ENCODE data around the gene TSPAN3. TPM values are rescaled to one million over a fixed set of nuclear protein-coding genes. Genes with fewer than 3 reads are reported as not detected.

The TSPAN3 gene
- total RNA-seq, 6 donors from 2014 or later: 97.4 to 742 (median 396) TPM

DNA sequence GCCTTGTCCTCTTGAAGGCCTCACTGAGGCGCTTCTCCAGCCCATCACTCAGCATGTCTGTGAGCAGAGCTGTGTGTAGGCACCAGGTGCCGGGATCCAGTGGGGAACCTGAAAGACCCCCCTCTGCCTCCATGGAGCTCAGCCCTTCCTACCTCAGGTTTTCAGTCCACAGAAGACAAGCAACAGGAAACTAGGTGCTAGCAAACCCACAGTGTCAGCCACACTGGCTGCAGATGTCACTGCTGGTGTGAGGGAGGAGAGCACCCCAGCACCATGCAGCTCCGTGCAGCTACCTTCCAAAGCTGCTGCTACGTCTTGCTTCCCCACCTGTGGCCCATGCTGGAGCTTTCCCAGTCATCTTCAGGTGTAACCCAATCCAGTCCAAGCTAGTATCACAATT, 58.0 kb downstream of the TSPAN3 start:
- Histone ChIP-seq H3K27me3 (no peaks in the 10 kb centered on the region), H3K36me3 (no peaks in the 10 kb centered on the region), H3K4me3 (no peak overlapping the region), H3K27ac (peak overlapping the region in 2 of 4 donors; percentile 67 to 72), H3K4me1 (peaks cover 4 to 20% (median 11%) of the 10 kb centered on the region in 4 donors), H3K9me3 (no peaks in the 10 kb centered on the region)
- no peak for DNase-seq
- TF ChIP-seq POLR2A (IDR thresholded peaks at IDR 0.05): no peak
- TF ChIP-seq POLR2AphosphoS5 (IDR thresholded peaks at IDR 0.05): no peak
- no peak for ATAC-seq (ENCODE audit: low FRiP score in 2 of 2)
- 66 to 77% methylated on average over 3 to 4 of the region's 4 CpGs for WGBS, 2 donors

DNA sequence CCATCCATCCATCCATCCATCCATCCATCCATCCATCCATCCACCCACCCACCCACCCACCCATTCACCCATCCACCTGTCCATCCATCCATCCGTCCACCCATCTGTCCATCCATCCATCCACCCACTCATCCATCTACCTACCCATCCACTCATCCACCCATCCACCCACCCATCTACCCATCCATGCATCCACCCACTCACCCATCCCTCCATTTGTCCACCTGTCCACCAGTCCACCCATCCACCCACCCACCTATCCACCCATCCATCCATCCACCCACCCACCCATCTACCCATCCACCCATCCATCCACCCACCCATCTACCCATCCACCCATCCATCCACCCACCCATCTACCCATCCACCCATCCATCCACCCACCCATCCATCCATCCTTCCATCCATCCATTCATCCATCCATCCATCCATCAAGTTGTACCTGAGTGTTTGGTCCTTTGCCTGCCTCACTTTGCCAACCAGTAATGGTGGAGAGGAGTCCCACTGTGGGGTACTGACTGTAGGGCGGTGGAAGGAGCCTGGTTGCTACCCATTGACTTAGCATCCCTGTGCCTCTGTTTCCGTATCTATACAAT, 58.7 kb downstream of the TSPAN3 start:
- Histone ChIP-seq H3K4me3 (no peak overlapping the region), H3K27me3 (no peaks in the 10 kb centered on the region), H3K9me3 (no peaks in the 10 kb centered on the region), H3K36me3 (no peaks in the 10 kb centered on the region), H3K27ac (no peak overlapping the region), H3K4me1 (peaks cover 4 to 20% (median 11%) of the 10 kb centered on the region in 4 donors)
- no peak for DNase-seq
- no peak for TF ChIP-seq POLR2AphosphoS5 (IDR thresholded peaks at IDR 0.05)
- TF ChIP-seq, protein P1, sequence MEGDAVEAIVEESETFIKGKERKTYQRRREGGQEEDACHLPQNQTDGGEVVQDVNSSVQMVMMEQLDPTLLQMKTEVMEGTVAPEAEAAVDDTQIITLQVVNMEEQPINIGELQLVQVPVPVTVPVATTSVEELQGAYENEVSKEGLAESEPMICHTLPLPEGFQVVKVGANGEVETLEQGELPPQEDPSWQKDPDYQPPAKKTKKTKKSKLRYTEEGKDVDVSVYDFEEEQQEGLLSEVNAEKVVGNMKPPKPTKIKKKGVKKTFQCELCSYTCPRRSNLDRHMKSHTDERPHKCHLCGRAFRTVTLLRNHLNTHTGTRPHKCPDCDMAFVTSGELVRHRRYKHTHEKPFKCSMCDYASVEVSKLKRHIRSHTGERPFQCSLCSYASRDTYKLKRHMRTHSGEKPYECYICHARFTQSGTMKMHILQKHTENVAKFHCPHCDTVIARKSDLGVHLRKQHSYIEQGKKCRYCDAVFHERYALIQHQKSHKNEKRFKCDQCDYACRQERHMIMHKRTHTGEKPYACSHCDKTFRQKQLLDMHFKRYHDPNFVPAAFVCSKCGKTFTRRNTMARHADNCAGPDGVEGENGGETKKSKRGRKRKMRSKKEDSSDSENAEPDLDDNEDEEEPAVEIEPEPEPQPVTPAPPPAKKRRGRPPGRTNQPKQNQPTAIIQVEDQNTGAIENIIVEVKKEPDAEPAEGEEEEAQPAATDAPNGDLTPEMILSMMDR (IDR thresholded peaks at IDR 0.05): no peak
- no peak for TF ChIP-seq EP300 (IDR thresholded peaks at IDR 0.05)
- TF ChIP-seq POLR2A (IDR thresholded peaks at IDR 0.05): no peak
- no peak for ATAC-seq (ENCODE audit: low FRiP score in 2 of 2)
- 87 to 97% methylated on average over 3 of the region's 3 CpGs for WGBS, 2 donors

DNA sequence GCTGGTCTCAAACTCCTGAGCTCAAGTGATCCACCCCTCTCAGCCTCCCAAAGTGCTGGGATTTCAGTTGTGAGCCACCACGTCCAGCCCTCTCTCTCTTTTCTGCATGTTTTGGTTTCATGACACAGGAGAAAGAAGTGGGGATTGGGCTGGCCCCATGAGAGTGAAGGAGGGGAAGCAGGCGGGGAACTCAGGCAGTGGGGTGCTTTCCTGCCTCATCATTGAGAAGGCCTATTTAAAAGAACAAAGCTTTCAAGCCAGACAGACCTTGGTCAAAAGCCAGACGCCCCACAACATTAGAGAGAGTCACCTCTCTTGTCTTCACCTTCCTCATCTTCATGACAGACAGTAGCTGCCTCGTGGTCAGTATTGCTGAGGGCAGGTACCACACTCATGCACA, 60.1 kb downstream of the TSPAN3 start:
- 73 to 86% methylated on average over 4 of the region's 4 CpGs for WGBS, 2 donors
- TF ChIP-seq EP300 (IDR thresholded peaks at IDR 0.05) (no peak), POLR2AphosphoS5 (IDR thresholded peaks at IDR 0.05) (no peak), POLR2A (IDR thresholded peaks at IDR 0.05) (no peak)
- TF ChIP-seq, protein P1 (IDR thresholded peaks at IDR 0.05): no peak
- Histone ChIP-seq H3K27me3 (no peaks in the 10 kb centered on the region), H3K4me1 (peaks cover 4 to 16% (median 11%) of the 10 kb centered on the region in 4 donors), H3K9me3 (no peaks in the 10 kb centered on the region), H3K36me3 (no peaks in the 10 kb centered on the region), H3K4me3 (no peak overlapping the region), H3K27ac (no peak overlapping the region)
- DNase-seq (no peak), ATAC-seq (ENCODE audit: low FRiP score in 2 of 2) (no peak)

DNA sequence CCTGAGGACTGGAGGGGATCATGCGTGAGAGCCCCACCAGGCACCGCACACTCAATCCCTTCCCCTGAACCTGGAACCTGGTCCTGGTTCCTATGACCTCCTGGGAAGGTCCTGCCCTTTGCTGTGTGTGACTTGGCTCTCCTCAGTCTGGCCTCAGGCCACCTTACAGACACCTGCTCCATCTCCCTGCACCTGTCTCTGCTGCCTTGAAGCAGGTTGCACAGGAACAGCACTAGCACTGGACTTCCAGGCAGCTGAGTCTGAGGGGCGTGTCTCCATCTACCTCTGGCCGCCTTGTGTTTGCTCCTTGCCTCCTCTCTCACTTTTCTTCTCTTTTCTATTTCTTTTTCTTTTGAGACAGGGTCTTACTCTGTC, 60.6 kb downstream of the TSPAN3 start:
- TF ChIP-seq POLR2AphosphoS5 (IDR thresholded peaks at IDR 0.05) (no peak), EP300 (IDR thresholded peaks at IDR 0.05) (no peak), POLR2A (IDR thresholded peaks at IDR 0.05) (no peak)
- TF ChIP-seq, protein P1 (IDR thresholded peaks at IDR 0.05): no peak
- Histone ChIP-seq H3K27ac (no peak overlapping the region), H3K4me1 (peaks cover under 1 to 14% (median 9%) of the 10 kb centered on the region in 4 donors), H3K9me3 (no peaks in the 10 kb centered on the region), H3K36me3 (no peaks in the 10 kb centered on the region), H3K27me3 (no peaks in the 10 kb centered on the region), H3K4me3 (no peak overlapping the region)
- 93 to 98% methylated on average over 4 of the region's 4 CpGs for WGBS, 2 donors
- ATAC-seq (ENCODE audit: low FRiP score in 2 of 2) (no peak), DNase-seq (no peak)

DNA sequence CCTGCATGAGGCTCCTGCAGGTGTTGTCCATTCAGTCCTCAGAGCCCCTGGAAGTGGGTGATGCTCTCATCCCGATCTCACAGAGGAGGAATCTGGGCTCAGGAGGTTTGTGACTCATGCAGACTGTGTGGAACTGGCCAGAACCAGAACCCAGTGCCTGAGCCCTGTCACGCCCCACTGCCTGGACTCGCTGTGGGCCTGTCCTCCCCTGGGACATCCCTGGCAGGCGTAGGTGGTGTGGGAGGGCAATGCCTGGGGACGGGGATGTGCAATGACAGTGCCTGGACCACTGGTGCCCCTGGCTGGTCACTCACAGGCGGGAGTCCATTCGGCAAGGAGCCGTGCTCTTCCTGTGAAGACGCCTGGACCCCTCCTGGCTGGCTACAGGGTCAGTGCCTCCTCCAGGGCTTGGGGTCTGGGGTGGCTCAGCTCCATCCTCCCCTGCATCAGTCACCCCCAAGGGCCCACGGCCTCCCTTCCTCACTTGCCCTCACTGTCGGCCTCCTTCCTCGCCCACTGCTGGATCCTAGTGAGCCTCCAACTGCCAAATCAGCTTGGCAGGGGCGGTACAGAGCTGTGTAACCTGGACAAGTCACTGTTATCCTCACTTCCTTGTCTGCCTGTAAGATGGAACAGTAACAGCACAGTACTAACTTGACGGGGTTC, 61.1 kb downstream of the TSPAN3 start:
- no peak for ATAC-seq (ENCODE audit: low FRiP score in 2 of 2)
- H3K27me3 ChIP-seq: no peaks in the 10 kb centered on the region
- H3K9me3 ChIP-seq: no peaks in the 10 kb centered on the region
- 89 to 90% methylated on average over 4 to 14 of the region's 14 CpGs for WGBS, 2 donors
- H3K27ac ChIP-seq: no peak overlapping the region
- no peak for DNase-seq
- TF ChIP-seq, protein P1 (IDR thresholded peaks at IDR 0.05): no peak
- no peak for TF ChIP-seq POLR2AphosphoS5 (IDR thresholded peaks at IDR 0.05)
- TF ChIP-seq POLR2A (IDR thresholded peaks at IDR 0.05): no peak
- TF ChIP-seq EP300 (IDR thresholded peaks at IDR 0.05): no peak
- H3K4me1 ChIP-seq: peaks cover 0 to 12% (median 4%) of the 10 kb centered on the region in 4 donors
- no peaks in the 10 kb centered on the region for H3K36me3 ChIP-seq
- H3K4me3 ChIP-seq: no peak overlapping the region
